ENCODE results near the gene DNASE2.

GRCh38 chr19:12867120-12868099 is 13.8 kb downstream of the DNASE2 start:
- no peak for TF ChIP-seq CTCF (IDR thresholded peaks at IDR 0.05; ENCODE audit: insufficient read depth, low read length)
- TF ChIP-seq POLR2AphosphoS5 (IDR thresholded peaks at IDR 0.05; ENCODE audit: low read depth), result no peak
- TF ChIP-seq GABPA (IDR thresholded peaks at IDR 0.05; ENCODE audit: low read depth), result no peak
- no peak for TF ChIP-seq REST (IDR thresholded peaks at IDR 0.05; ENCODE audit: insufficient replicate concordance, low read depth)

All from HL-60 (cell line).